ENCODE measurements around the gene SPIN2B. TPM values are rescaled to one million over a fixed set of nuclear protein-coding genes. Genes with fewer than 3 reads are reported as not detected.
"Not testable (repeated sequence)": the region's sequence is repeated elsewhere in the genome, so short reads cannot be mapped to it uniquely, and the experiment has no call there.

Gene SPIN2B
- total RNA-seq (ENCODE audit: low replicate concordance): 6.0 and 15.3 TPM in 2 replicates

DNA sequence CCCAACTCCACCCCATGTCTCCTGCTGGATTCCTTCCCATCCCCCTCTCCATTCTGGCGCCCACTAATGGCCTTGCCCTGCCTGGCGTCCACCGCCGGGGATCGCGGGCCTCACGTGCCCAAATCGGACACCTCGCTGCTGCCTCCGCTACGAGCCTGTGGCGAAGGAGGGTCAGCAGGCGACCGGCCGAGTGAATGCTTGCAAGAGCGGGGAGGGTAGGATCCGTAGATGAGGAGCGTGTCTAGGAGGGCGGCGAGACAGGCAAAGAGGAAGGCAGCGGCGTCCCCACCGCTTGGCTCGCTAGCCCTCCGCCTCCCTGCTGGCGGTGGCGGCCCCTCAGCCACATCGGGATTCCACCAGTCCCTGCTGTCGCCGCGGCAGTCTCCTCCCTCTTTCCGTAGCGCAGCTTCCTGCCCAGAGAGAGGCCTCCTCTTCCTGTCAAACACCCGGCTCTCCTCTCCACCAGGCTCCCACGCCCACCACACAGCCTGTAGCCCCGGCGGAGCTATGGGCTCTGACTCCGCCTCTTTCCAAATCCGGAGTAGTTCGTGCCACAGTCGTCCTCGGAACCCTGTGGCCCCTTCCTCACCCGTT lies at the start of gene SPIN2B:
SPIN2B (minus strand) TSS at position 387 of the 594 bp plus-strand sequence.
- TF ChIP-seq EZH2 (IDR thresholded peaks at IDR 0.05) (no peak), EZH2phosphoT487 (IDR thresholded peaks at IDR 0.05) (no peak)
- TF ChIP-seq, protein P1, sequence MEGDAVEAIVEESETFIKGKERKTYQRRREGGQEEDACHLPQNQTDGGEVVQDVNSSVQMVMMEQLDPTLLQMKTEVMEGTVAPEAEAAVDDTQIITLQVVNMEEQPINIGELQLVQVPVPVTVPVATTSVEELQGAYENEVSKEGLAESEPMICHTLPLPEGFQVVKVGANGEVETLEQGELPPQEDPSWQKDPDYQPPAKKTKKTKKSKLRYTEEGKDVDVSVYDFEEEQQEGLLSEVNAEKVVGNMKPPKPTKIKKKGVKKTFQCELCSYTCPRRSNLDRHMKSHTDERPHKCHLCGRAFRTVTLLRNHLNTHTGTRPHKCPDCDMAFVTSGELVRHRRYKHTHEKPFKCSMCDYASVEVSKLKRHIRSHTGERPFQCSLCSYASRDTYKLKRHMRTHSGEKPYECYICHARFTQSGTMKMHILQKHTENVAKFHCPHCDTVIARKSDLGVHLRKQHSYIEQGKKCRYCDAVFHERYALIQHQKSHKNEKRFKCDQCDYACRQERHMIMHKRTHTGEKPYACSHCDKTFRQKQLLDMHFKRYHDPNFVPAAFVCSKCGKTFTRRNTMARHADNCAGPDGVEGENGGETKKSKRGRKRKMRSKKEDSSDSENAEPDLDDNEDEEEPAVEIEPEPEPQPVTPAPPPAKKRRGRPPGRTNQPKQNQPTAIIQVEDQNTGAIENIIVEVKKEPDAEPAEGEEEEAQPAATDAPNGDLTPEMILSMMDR (IDR thresholded peaks at IDR 0.05): peak; percentile 27
- H4K20me1 ChIP-seq (ENCODE audit: low read depth): no peaks in the 10 kb centered on the region
- H3K27me3 Mint-ChIP-seq (ENCODE audit: insufficient read depth, low read depth): no peaks in the 10 kb centered on the region
- peak within 1 kb of the TSS; percentile 86 for H3K4me2 ChIP-seq
- peak within 1 kb of the TSS; percentile 63 for H3K27ac Mint-ChIP-seq
- peak within 1 kb of the TSS; percentile 61 for H3K4me3 ChIP-seq
- no peaks in the 10 kb centered on the region for H3K36me3 ChIP-seq
- peak; percentile 91 for DNase-seq (ENCODE audit: low spot score)
- no peak within 1 kb of the TSS for H2AFZ ChIP-seq (replicated peaks)
- H3K4me1 ChIP-seq: no peaks in the 10 kb centered on the region
- H3K4me1 Mint-ChIP-seq: no peaks in the 10 kb centered on the region
- H3K36me3 Mint-ChIP-seq: peaks cover 5% of the 10 kb centered on the region
- H3K9me3 ChIP-seq (ENCODE audit: low read depth): peaks cover 3% of the 10 kb centered on the region
- peak within 1 kb of the TSS; percentile 84 for H3K27ac ChIP-seq
- peaks cover 6% of the 10 kb centered on the region for H3K9me3 Mint-ChIP-seq
- H3K9ac ChIP-seq: peak within 1 kb of the TSS; percentile 37
- H3K79me2 ChIP-seq (ENCODE audit: low read depth): peaks cover 12% of the 10 kb centered on the region
- H3K27me3 ChIP-seq: no peaks in the 10 kb centered on the region
- peak within 1 kb of the TSS; percentile 90 for H3K4me3 Mint-ChIP-seq
- H3F3A ChIP-seq (ENCODE audit: low read depth): no peaks in the 10 kb centered on the region

DNA sequence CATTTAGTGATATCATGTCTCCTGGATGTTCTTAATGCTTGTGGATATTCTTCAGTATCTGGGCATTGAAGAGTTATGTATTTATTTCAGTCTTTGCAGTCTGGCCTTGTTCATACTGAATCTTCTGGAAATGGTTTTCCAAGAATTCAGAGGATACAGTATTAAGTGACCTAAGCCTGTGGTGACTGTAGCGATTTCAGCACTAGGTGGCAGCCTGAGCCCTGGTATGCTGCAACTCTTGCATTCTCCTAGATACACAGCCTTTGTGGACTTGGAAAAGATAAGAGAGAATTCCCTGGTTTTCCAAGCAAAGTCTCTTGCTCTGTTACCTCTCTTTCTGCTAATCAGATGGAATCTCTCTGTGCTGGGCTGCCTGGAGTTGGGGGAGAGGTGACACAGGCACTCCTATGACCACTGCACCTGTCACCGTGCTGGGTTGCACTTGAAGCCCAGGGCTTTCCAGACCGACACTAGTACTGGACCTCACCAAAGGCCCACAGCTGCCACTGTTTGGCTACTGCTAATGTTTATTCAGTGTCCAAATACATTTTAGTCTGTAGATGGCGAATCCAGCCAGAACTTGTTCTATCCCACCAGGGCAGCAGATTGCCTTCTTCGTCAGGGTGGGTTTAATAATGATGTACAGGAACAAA lies 35.2 kb upstream of the SPIN2B start:
- DNase-seq (ENCODE audit: low spot score): peak; percentile 65
- Mint-ChIP-seq H3K27me3 (ENCODE audit: insufficient read depth, low read depth) (no peaks in the 10 kb centered on the region), H3K4me1 (no peaks in the 10 kb centered on the region), H3K36me3 (no peaks in the 10 kb centered on the region), H3K4me3 (no peak overlapping the region), H3K27ac (no peak overlapping the region), H3K9me3 (peaks cover 25% of the 10 kb centered on the region)
- Histone ChIP-seq H3K9ac (no peak overlapping the region), H3K27ac (no peak overlapping the region), H3K4me1 (no peaks in the 10 kb centered on the region), H4K20me1 (ENCODE audit: low read depth) (no peaks in the 10 kb centered on the region), H3K4me2 (no peak overlapping the region), H3K36me3 (no peaks in the 10 kb centered on the region), H3K27me3 (no peaks in the 10 kb centered on the region), H2AFZ (replicated peaks) (no peak overlapping the region), H3K4me3 (no peak overlapping the region), H3F3A (ENCODE audit: low read depth) (no peaks in the 10 kb centered on the region), H3K9me3 (ENCODE audit: low read depth) (no peaks in the 10 kb centered on the region), H3K79me2 (ENCODE audit: low read depth) (no peaks in the 10 kb centered on the region)
- TF ChIP-seq, protein P1 (IDR thresholded peaks at IDR 0.05): peak; percentile 62
- TF ChIP-seq EZH2 (IDR thresholded peaks at IDR 0.05): no peak
- TF ChIP-seq EZH2phosphoT487 (IDR thresholded peaks at IDR 0.05): no peak

DNA sequence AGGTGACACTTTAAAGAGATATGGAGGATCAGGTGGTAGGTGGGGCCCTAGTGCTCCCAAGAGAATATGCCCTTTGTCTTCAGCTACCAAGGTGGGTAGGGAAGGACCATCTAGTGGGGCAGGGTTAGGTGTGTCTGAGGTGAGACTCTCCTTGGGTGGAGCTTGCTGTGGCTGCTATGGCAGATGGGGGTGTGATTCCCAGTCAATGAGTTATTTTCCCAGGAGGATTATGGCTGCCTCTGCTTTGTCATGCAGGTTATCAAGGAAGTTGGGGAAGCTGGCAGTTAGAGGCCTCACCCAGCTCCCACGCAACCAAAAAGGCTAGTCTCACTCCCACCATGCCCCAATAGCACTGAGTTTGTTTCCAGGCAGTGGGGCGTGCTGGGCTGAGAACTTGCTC lies 33.8 kb upstream of the SPIN2B start:
- H3K27me3 Mint-ChIP-seq (ENCODE audit: insufficient read depth, low read depth): no peaks in the 10 kb centered on the region
- no peak for TF ChIP-seq EZH2phosphoT487 (IDR thresholded peaks at IDR 0.05)
- TF ChIP-seq, protein P1 (IDR thresholded peaks at IDR 0.05): no peak
- no peak for TF ChIP-seq EZH2 (IDR thresholded peaks at IDR 0.05)
- H3K4me1 ChIP-seq: no peaks in the 10 kb centered on the region
- no peak overlapping the region for H3K4me3 ChIP-seq
- H3F3A ChIP-seq (ENCODE audit: low read depth): no peaks in the 10 kb centered on the region
- no peaks in the 10 kb centered on the region for H3K9me3 ChIP-seq (ENCODE audit: low read depth)
- H2AFZ ChIP-seq (replicated peaks): no peak overlapping the region
- DNase-seq (ENCODE audit: low spot score): no peak
- H3K9me3 Mint-ChIP-seq: peaks cover 29% of the 10 kb centered on the region
- no peaks in the 10 kb centered on the region for H3K79me2 ChIP-seq (ENCODE audit: low read depth)
- no peaks in the 10 kb centered on the region for H4K20me1 ChIP-seq (ENCODE audit: low read depth)
- H3K4me1 Mint-ChIP-seq: no peaks in the 10 kb centered on the region
- H3K9ac ChIP-seq: no peak overlapping the region
- peaks cover 2% of the 10 kb centered on the region for H3K36me3 Mint-ChIP-seq
- no peak overlapping the region for H3K27ac Mint-ChIP-seq
- H3K36me3 ChIP-seq: no peaks in the 10 kb centered on the region
- no peak overlapping the region for H3K4me2 ChIP-seq
- H3K27me3 ChIP-seq: no peaks in the 10 kb centered on the region
- H3K4me3 Mint-ChIP-seq: no peak overlapping the region
- no peak overlapping the region for H3K27ac ChIP-seq

DNA sequence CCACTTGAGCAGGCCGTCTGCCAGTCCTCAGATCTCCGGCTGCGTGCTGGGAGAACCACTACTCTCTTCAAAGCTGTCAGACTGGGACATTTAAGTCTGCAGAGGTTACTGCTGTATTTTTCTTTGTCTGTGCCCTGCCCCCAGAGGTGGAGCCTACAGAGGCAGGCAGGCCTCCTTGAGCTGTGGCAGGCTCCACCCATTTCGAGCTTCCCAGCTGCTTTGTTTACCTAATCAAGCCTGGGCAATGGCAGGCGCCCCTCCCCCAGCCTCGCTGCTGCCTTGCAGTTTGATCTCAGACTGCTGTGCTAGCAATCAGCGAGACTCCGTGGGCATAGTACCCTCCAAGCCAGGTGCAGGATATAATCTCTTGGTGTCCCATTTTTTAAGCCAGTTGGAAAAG lies 30.9 kb upstream of the SPIN2B start:
- not testable (repeated sequence) for H3K27me3 Mint-ChIP-seq (ENCODE audit: insufficient read depth, low read depth); H3F3A ChIP-seq (ENCODE audit: low read depth); H4K20me1 ChIP-seq (ENCODE audit: low read depth); H3K4me3 Mint-ChIP-seq; H3K4me2 ChIP-seq; H3K27ac Mint-ChIP-seq; H3K9ac ChIP-seq; H3K4me3 ChIP-seq; H3K27ac ChIP-seq; H3K4me1 ChIP-seq; H2AFZ ChIP-seq (replicated peaks); DNase-seq (ENCODE audit: low spot score); H3K9me3 ChIP-seq (ENCODE audit: low read depth); H3K36me3 Mint-ChIP-seq; H3K79me2 ChIP-seq (ENCODE audit: low read depth); H3K4me1 Mint-ChIP-seq; H3K36me3 ChIP-seq; H3K27me3 ChIP-seq
- peaks cover 38% of the 10 kb centered on the region for H3K9me3 Mint-ChIP-seq
